Progenitor cell of endocrine pancreas (in vitro differentiated cells): ENCODE measurements around the gene MVK. TPM values are rescaled to one million over a fixed set of nuclear protein-coding genes. Genes with fewer than 3 reads are reported as not detected.

ENCODE experiments used
- DNase-seq: peaks from one replicate; pipeline ENCODE4 v3.0.0; 2021; ENCODE audit warnings: low spot score; ENCODE audit not compliant: unreplicated experiment
- H3K27ac Mint-ChIP-seq: 2 replicates; pipeline ENCODE4 v1.8.0; 2021; ENCODE audit warnings: mild to moderate bottlenecking, moderate library complexity, mixed read lengths
- H3K27me3 Mint-ChIP-seq: 2 replicates; pipeline ENCODE4 v1.8.0; 2021; ENCODE audit warnings: mixed read lengths
- H3K36me3 Mint-ChIP-seq: 2 replicates; pipeline ENCODE4 v1.8.0; 2022; ENCODE audit warnings: mixed read lengths; ENCODE audit not compliant: insufficient read depth
- H3K4me1 Mint-ChIP-seq: 2 replicates; pipeline ENCODE4 v1.8.0; 2021; ENCODE audit warnings: low read depth, mixed read lengths
- H3K4me3 Mint-ChIP-seq: 2 replicates; pipeline ENCODE4 v1.8.0; 2021; ENCODE audit warnings: low read depth, mild to moderate bottlenecking, moderate library complexity, mixed read lengths
- H3K9me3 Mint-ChIP-seq: 2 replicates; pipeline ENCODE4 v1.8.0; 2021; ENCODE audit warnings: low read depth, mixed read lengths
- total RNA-seq: library from RNA; stranded (reverse); gene quantifications from 2 replicates; pipeline ENCODE4 v1.2.1, GENCODE V29; 2021
- TF ChIP-seq, protein P1 (sequence below): fragments of 200-600 bp; sonication (generic); IDR thresholded peaks from one replicate; pipeline ENCODE4 v1.5.0; 2021; ENCODE audit warnings: antibody characterized with exemption, mild to moderate bottlenecking; ENCODE audit not compliant: unreplicated experiment

The MVK gene
- total RNA-seq, 1 donor from 2014 or later, result 33.3 TPM

DNA sequence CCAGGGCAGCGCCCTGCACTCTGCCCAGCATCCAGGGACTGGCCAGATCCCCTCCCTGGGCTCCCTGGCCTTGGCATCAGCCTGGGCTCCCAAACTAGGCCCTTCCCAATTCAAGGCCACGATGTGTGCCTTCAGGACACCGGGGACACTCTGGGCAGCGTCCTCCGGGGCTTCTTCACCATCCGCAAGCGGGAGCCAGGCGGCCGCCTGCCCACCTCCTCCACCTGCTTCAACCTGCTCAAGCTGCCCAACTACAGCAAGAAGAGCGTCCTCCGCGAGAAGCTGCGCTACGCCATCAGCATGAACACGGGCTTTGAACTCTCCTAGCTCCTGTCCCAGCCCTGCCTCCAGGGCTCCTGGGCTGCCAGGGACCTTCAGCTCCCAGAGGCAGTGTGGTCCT lies 39.1 kb upstream of the MVK start:
- Mint-ChIP-seq H3K27me3 (no peaks in the 10 kb centered on the region), H3K4me3 (no peak overlapping the region), H3K36me3 (peaks cover 10% of the 10 kb centered on the region), H3K9me3 (no peaks in the 10 kb centered on the region), H3K4me1 (no peaks in the 10 kb centered on the region), H3K27ac (no peak overlapping the region)
- TF ChIP-seq, protein P1, sequence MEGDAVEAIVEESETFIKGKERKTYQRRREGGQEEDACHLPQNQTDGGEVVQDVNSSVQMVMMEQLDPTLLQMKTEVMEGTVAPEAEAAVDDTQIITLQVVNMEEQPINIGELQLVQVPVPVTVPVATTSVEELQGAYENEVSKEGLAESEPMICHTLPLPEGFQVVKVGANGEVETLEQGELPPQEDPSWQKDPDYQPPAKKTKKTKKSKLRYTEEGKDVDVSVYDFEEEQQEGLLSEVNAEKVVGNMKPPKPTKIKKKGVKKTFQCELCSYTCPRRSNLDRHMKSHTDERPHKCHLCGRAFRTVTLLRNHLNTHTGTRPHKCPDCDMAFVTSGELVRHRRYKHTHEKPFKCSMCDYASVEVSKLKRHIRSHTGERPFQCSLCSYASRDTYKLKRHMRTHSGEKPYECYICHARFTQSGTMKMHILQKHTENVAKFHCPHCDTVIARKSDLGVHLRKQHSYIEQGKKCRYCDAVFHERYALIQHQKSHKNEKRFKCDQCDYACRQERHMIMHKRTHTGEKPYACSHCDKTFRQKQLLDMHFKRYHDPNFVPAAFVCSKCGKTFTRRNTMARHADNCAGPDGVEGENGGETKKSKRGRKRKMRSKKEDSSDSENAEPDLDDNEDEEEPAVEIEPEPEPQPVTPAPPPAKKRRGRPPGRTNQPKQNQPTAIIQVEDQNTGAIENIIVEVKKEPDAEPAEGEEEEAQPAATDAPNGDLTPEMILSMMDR, result no peak
- no peak for DNase-seq

DNA sequence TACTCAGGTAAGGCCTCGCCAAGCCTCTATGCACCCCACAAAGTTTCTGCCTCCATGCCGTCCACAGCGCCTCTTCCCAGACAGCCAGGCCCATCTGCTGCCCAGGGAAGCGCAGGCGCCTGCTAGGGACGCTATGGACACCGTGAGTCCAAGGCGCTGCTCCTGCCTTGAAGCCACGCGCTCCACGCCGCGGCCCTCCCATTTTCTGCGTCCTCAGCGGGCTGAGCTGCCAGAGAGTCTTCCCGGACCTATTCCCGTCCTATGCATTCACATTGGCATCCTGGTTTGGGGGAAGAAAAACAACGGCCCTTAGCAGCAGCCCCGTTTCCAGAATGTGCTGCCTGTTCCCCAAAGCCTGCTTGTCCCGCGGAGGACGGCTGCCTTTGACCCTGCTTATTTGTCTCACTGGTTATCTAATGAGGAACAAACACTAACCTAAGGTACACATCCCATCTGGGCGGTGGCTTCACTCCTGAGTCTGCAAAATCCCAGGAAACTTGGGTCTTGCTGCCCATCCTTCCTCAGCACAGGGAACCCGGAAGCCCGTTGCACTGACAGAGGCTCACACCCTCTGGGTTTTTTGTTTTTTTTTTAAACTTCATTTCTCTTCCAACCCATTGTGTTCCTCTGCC lies 38.2 kb upstream of the MVK start:
- no peak overlapping the region for H3K27ac Mint-ChIP-seq

DNA sequence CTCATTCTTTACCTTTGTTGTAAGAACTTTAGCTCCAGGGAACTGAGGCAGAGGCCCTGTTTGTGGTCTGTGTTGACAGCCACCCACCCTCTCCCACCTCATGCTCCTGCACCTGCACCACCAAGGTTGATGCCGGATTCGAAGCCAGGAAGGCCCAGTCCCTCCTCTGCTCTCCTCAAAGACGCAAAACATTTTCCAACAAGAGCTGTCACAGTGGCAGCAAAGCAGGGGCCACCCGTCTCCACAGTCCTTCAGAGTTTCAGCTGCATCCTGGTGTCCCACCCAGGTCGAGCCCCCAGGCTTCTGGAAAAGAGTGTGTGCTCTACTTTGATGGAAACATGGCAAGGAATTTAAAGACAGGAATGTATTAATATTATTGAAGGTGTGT lies 37.7 kb upstream of the MVK start:
- no peak overlapping the region for H3K27ac Mint-ChIP-seq
- DNase-seq, result no peak

More for the DNA sequence above, 38.2 kb upstream of the MVK start:
- Mint-ChIP-seq H3K4me1 (no peaks in the 10 kb centered on the region), H3K36me3 (peaks cover 6% of the 10 kb centered on the region), H3K9me3 (no peaks in the 10 kb centered on the region), H3K4me3 (no peak overlapping the region), H3K27me3 (no peaks in the 10 kb centered on the region)
- DNase-seq, result no peak
- TF ChIP-seq, protein P1, result no peak

DNA sequence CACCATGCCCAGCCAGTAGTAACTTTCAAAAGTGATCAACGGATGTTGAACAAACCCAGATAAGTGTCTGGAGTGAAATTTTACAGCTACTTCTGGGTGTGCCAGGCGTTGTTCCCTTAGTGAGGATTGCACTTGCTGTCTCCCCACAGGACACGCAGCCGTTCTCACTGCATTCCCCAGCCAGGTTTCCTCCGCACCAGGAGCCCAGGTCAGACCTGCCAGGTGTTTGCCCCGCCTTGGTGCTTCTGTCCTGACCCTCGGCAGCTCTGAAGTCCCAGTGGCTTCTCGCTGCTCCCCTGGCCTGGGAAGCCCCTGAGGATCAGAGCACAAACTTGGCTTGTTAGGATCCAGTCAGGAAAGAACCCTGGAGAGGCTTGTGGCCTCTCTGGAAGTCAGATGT lies 36.5 kb upstream of the MVK start:
- DNase-seq, result no peak
- no peak overlapping the region for H3K27ac Mint-ChIP-seq
- TF ChIP-seq, protein P1, result no peak
- H3K4me3 Mint-ChIP-seq, result no peak overlapping the region
- H3K27me3 Mint-ChIP-seq, result no peaks in the 10 kb centered on the region
- H3K36me3 Mint-ChIP-seq, result peaks cover 3% of the 10 kb centered on the region
- no peaks in the 10 kb centered on the region for H3K9me3 Mint-ChIP-seq
- H3K4me1 Mint-ChIP-seq, result no peaks in the 10 kb centered on the region

More for the DNA sequence above, 37.7 kb upstream of the MVK start:
- TF ChIP-seq, protein P1, result no peak
- Mint-ChIP-seq H3K9me3 (no peaks in the 10 kb centered on the region), H3K4me3 (no peak overlapping the region), H3K4me1 (no peaks in the 10 kb centered on the region), H3K36me3 (peaks cover 5% of the 10 kb centered on the region), H3K27me3 (no peaks in the 10 kb centered on the region)

DNA sequence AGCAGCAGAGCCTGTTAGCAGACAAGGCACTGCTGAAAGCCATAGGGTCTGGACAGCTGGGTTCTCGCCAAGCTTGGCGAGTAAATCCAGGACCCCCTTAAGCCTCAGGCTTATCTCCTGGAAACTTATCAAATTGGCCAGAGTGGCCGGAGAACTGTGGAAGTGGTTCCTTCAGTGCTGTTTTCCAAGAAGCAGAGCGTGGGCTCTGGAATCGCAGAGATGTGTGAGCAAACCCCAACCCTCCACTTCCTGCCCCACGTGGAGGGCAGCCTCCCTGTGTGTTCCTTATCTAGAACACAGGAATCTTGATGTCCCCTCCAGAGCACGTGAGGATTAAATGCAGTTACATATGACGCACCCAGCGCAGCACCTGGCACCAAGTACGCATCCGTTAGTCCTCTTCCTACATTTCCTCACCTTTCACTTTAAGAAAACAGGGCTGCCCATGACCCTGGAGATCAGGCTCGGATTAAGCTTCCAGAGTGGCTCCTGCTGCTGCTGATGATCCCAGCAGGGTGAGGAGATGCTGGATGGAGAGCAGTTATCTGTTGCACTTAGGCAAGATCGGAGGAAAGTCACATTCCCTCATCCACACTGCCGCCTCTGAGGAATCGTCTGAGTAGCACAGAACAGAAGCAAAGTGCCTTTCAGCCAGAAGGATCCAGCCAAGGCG lies 35.3 kb upstream of the MVK start:
- H3K4me3 Mint-ChIP-seq, result no peak overlapping the region
- no peak for DNase-seq
- H3K27ac Mint-ChIP-seq, result no peak overlapping the region
- TF ChIP-seq, protein P1, result no peak
- H3K9me3 Mint-ChIP-seq, result no peaks in the 10 kb centered on the region
- no peaks in the 10 kb centered on the region for H3K27me3 Mint-ChIP-seq
- H3K36me3 Mint-ChIP-seq, result peaks cover 3% of the 10 kb centered on the region
- no peaks in the 10 kb centered on the region for H3K4me1 Mint-ChIP-seq
